Hepatocyte (in vitro differentiated cells): Measurements from ENCODE around the gene CPSF3. TPM values are rescaled to one million over a fixed set of nuclear protein-coding genes. Genes with fewer than 3 reads are reported as not detected.
A peak's percentile ranks its signal among the peaks of the same experiment; 100 is the strongest.

Source experiments
- DNase-seq: peaks from one replicate; pipeline ENCODE4 v3.0.0-alpha.2; 2016; ENCODE audit warnings: low spot score
- H2AFZ ChIP-seq: fragments of 200-600 bp; sonication (generic); 2 replicates; pipeline ENCODE4 v1.6.0; 2016; ENCODE audit warnings: antibody characterized with exemption, mild to moderate bottlenecking
- H3K27ac ChIP-seq: fragments of 200-600 bp; sonication (generic); 2 replicates; pipeline ENCODE4 v1.5.1; 2016; ENCODE audit warnings: mild to moderate bottlenecking
- H3K27me3 ChIP-seq: fragments of 200-600 bp; sonication (generic); 2 replicates; pipeline ENCODE4 v1.6.1; 2016
- H3K36me3 ChIP-seq: fragments of 200-600 bp; sonication (generic); replicated peaks from 2 replicates; pipeline ENCODE4 v1.5.1; 2016; ENCODE audit warnings: low read depth; ENCODE audit not compliant: insufficient read depth
- H3K4me1 ChIP-seq: fragments of 200-600 bp; sonication (generic); 2 replicates; pipeline ENCODE4 v1.5.1; 2016; ENCODE audit warnings: mild to moderate bottlenecking, moderate library complexity; ENCODE audit not compliant: insufficient read depth
- H3K4me2 ChIP-seq: fragments of 200-600 bp; sonication (generic); 2 replicates; pipeline ENCODE4 v1.6.0; 2016
- H3K4me3 ChIP-seq: fragments of 200-600 bp; sonication (generic); 2 replicates; pipeline ENCODE4 v1.5.1; 2016; ENCODE audit warnings: mild to moderate bottlenecking
- H3K79me2 ChIP-seq: fragments of 200-600 bp; sonication (generic); 2 replicates; pipeline ENCODE4 v1.6.0; 2017; ENCODE audit warnings: mild to moderate bottlenecking
- H3K9me2 ChIP-seq: fragments of 200-600 bp; sonication (generic); replicated peaks from 2 replicates; pipeline ENCODE4 v1.6.0; 2017; ENCODE audit warnings: mild to moderate bottlenecking; ENCODE audit not compliant: insufficient read depth
- H3K9me3 ChIP-seq: fragments of 200-600 bp; sonication (generic); 2 replicates; pipeline ENCODE4 v1.5.1; 2016; ENCODE audit warnings: low read depth, mild to moderate bottlenecking
- H4K20me1 ChIP-seq: fragments of 200-600 bp; sonication (generic); 2 replicates; pipeline ENCODE4 v1.6.0; 2016; ENCODE audit warnings: mild to moderate bottlenecking; ENCODE audit not compliant: insufficient read depth, poor library complexity, severe bottlenecking
- EZH2 ChIP-seq: fragments of 200-600 bp; sonication (generic); IDR thresholded peaks from 2 replicates; pipeline ENCODE4 v1.6.1; 2016; ENCODE audit warnings: antibody characterized with exemption, mild to moderate bottlenecking, borderline replicate concordance
- EZH2phosphoT487 ChIP-seq: fragments of 200-600 bp; sonication (generic); IDR thresholded peaks from one replicate; pipeline ENCODE4 v1.6.1; 2018; ENCODE audit warnings: antibody characterized with exemption, mild to moderate bottlenecking, low read depth, moderate library complexity; ENCODE audit not compliant: unreplicated experiment, severe bottlenecking
- WGBS: methylation state at CpG from one replicate; pipeline ENCODE4 v1.1.6; 2016; ENCODE audit warnings: low lambda C conversion rate; ENCODE audit errors: missing lambda C conversion rate; 5-methylcytosine and 5-hydroxymethylcytosine counted together
- polyA plus RNA-seq: library from polyadenylated mRNA; unstranded; fragments of >200 nt; fragmentation: Nextera tagmentation; extraction: Ambion mirVana; gene quantifications from 2 replicates; pipeline ENCODE4 v1.2.1, GENCODE V29; 2016
- total RNA-seq: library from RNA; depleted of rRNA; stranded (reverse); fragments of >200 nt; gene quantifications from 2 replicates; pipeline ENCODE4 v1.2.3, GENCODE V29; 2014
- TF ChIP-seq, protein P1 (sequence below): fragments of 200-600 bp; sonication (generic); IDR thresholded peaks from 2 replicates; pipeline ENCODE4 v1.5.1; 2016; ENCODE audit warnings: antibody characterized with exemption, mild to moderate bottlenecking; ENCODE audit not compliant: poor library complexity

CPSF3 gene
- total and polyA plus RNA-seq, 2 experiments from 2014 or later = 23.9 to 38.7 TPM

DNA sequence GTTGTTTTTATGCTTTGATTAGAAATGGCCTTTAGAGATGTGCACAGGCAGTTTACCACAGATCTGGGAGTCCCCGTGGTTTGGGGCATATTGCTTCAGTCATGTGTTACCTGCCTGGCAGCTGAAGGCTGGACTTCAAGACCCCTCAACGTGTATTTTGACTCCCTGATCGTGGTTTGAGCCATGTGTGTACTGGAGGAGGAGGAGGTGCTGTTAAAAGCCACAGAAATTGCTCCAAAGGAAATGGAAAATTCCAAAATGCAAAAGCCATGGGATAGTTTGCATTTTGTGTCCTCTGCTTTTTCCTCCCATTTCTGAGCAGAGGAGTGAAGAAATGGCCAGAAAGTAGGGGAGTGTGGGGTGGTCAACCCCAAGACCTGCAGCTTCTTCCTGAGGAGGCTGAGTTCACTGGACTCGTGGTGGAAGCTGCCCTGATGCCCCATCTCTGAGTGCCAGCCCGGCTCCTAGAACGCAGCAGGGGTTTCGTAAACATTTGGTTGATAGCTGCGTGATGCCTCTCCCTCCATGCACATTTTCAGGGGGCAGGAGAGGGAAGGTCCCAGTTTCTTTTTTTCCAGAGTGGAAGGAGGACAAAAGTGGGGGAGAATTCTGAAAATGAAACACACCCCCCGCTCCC lies 45.9 kb upstream of the CPSF3 start:
- WGBS = 83% methylated on average over 9 of the region's 9 CpGs
- Histone ChIP-seq H3K27me3 (no peaks in the 10 kb centered on the region), H3K36me3 (no peaks in the 10 kb centered on the region), H3K79me2 (no peaks in the 10 kb centered on the region), H3K9me2 (no peaks in the 10 kb centered on the region), H3K4me2 (no peak overlapping the region), H2AFZ (no peak overlapping the region), H3K27ac (no peak overlapping the region), H3K4me3 (no peak overlapping the region), H3K4me1 (peaks cover 6% of the 10 kb centered on the region), H3K9me3 (no peaks in the 10 kb centered on the region), H4K20me1 (no peaks in the 10 kb centered on the region)
- TF ChIP-seq EZH2phosphoT487 (no peak), EZH2 (no peak)
- TF ChIP-seq, protein P1, sequence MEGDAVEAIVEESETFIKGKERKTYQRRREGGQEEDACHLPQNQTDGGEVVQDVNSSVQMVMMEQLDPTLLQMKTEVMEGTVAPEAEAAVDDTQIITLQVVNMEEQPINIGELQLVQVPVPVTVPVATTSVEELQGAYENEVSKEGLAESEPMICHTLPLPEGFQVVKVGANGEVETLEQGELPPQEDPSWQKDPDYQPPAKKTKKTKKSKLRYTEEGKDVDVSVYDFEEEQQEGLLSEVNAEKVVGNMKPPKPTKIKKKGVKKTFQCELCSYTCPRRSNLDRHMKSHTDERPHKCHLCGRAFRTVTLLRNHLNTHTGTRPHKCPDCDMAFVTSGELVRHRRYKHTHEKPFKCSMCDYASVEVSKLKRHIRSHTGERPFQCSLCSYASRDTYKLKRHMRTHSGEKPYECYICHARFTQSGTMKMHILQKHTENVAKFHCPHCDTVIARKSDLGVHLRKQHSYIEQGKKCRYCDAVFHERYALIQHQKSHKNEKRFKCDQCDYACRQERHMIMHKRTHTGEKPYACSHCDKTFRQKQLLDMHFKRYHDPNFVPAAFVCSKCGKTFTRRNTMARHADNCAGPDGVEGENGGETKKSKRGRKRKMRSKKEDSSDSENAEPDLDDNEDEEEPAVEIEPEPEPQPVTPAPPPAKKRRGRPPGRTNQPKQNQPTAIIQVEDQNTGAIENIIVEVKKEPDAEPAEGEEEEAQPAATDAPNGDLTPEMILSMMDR = no peak
- no peak for DNase-seq

- no peak overlapping the region for H3K4me2 ChIP-seq
- H3K27ac ChIP-seq = peak overlapping the region; percentile 38
- H4K20me1 ChIP-seq = no peaks in the 10 kb centered on the region
- 83% methylated on average over 30 of the region's 30 CpGs for WGBS
- peaks cover 6% of the 10 kb centered on the region for H3K4me1 ChIP-seq
- H3K4me3 ChIP-seq = no peak overlapping the region
- no peaks in the 10 kb centered on the region for H3K79me2 ChIP-seq
- H2AFZ ChIP-seq = no peak overlapping the region
- no peaks in the 10 kb centered on the region for H3K9me2 ChIP-seq
- TF ChIP-seq, protein P1 = no peak
- TF ChIP-seq EZH2phosphoT487 (no peak), EZH2 (no peak)
- no peaks in the 10 kb centered on the region for H3K27me3 ChIP-seq
- no peaks in the 10 kb centered on the region for H3K36me3 ChIP-seq
- H3K9me3 ChIP-seq = no peaks in the 10 kb centered on the region
- peak; percentile 53 for DNase-seq
Measured at GRCh38 chr2:9378433-9379390, 44.7 kb upstream of the CPSF3 start.

GRCh38 chr2:9379391-9379755 lies 44.1 kb upstream of the CPSF3 start:
- H3K27ac ChIP-seq = no peak overlapping the region
- no peak overlapping the region for H3K4me2 ChIP-seq
- no peak overlapping the region for H2AFZ ChIP-seq
- DNase-seq = no peak
- TF ChIP-seq EZH2phosphoT487 = no peak
- no peak for TF ChIP-seq EZH2
- TF ChIP-seq, protein P1 = no peak
- no peaks in the 10 kb centered on the region for H3K27me3 ChIP-seq
- no peaks in the 10 kb centered on the region for H3K79me2 ChIP-seq
- H4K20me1 ChIP-seq = no peaks in the 10 kb centered on the region
- no peaks in the 10 kb centered on the region for H3K9me3 ChIP-seq
- no peaks in the 10 kb centered on the region for H3K36me3 ChIP-seq
- peaks cover 6% of the 10 kb centered on the region for H3K4me1 ChIP-seq
- H3K9me2 ChIP-seq = no peaks in the 10 kb centered on the region
- no peak overlapping the region for H3K4me3 ChIP-seq
- WGBS = 86% methylated on average over 5 of the region's 5 CpGs
